ENCODE results near the gene RPS15. TPM values are rescaled to one million over a fixed set of nuclear protein-coding genes. Genes with fewer than 3 reads are reported as not detected.
A peak's percentile ranks its signal among the peaks of the same experiment; 100 is the strongest.

Gene RPS15
- total and polyA plus RNA-seq, 2 of the 13 experiments (the other 11 are each of a cell fraction or from before 2014, with no cell fraction given), result 695 to 1,411 TPM

- TF ChIP-seq ZBTB7B (CRISPR knock-in tag; IDR thresholded peaks at IDR 0.05) (peak; percentile 75; the same call in 1 of the 2 replicates), MBNL3 (CRISPR knock-in tag; conservative IDR thresholded peaks at IDR 0.05) (no peak), GMEB1 (CRISPR knock-in tag; IDR thresholded peaks at IDR 0.05; ENCODE audit: borderline replicate concordance) (0 out of 2 replicates have a peak, but pooled peaks have one; percentile 21), ZBTB42 (CRISPR knock-in tag; IDR thresholded peaks at IDR 0.05) (no peak), ZNF142 (CRISPR knock-in tag; IDR thresholded peaks at IDR 0.05) (no peak; the same call in 1 of the 2 replicates), SALL1 (CRISPR knock-in tag; IDR thresholded peaks at IDR 0.05) (peak; percentile 32; the same call in 1 of the 2 replicates), HNF1B (CRISPR knock-in tag; IDR thresholded peaks at IDR 0.05) (no peak), NFRKB (IDR thresholded peaks at IDR 0.05) (no peak), ZNF274 (CRISPR knock-in tag; IDR thresholded peaks at IDR 0.05) (no peak), ZNF607 (CRISPR knock-in tag; IDR thresholded peaks at IDR 0.05; ENCODE audit: borderline replicate concordance) (peak; percentile 84; the same call in 1 of the 2 replicates), XRCC5 (optimal IDR thresholded peaks at IDR 0.05; ENCODE audit: low read length) (no peak), ASH2L (IDR thresholded peaks at IDR 0.05; ENCODE audit: insufficient read length, low read depth, low read length) (peak; percentile 24), ZNF382 (CRISPR knock-in tag; IDR thresholded peaks at IDR 0.05; ENCODE audit: borderline replicate concordance) (no peak), ZBED4 (CRISPR knock-in tag; IDR thresholded peaks at IDR 0.05; ENCODE audit: borderline replicate concordance) (no peak; the same call in 1 of the 2 replicates), NCOA2 (CRISPR knock-in tag; IDR thresholded peaks at IDR 0.05) (no peak), HMG20B (CRISPR knock-in tag; conservative IDR thresholded peaks at IDR 0.05) (no peak)
These were observed 36.9 kb upstream of the RPS15 start, which contains the start of gene GAMT (continued) for GRCh38 chr19:1401138-1401888.
